H9 (cell line): ENCODE measurements around the gene IGLL1. TPM values are rescaled to one million over a fixed set of nuclear protein-coding genes. Genes with fewer than 3 reads are reported as not detected.
A peak's percentile ranks its signal among the peaks of the same experiment; 100 is the strongest.

Experiments used
- DNase-seq: peaks from one replicate; pipeline ENCODE4 v3.0.0-alpha.2; 2017
- H2AFZ ChIP-seq: one replicate; pipeline ENCODE4 v1.6.1; 2013; ENCODE audit warnings: mild to moderate bottlenecking, low read length, control low read depth, moderate library complexity
- H2AK5ac ChIP-seq: 2 replicates; pipeline ENCODE4 v1.6.1; 2013; ENCODE audit warnings: low read length, control low read depth, mixed read lengths; ENCODE audit not compliant: insufficient read length
- H2BK120ac ChIP-seq: one replicate; pipeline ENCODE4 v1.6.1; 2013; ENCODE audit warnings: low read depth, mild to moderate bottlenecking, low read length, control low read depth, inconsistent platforms; ENCODE audit not compliant: poor library complexity, severe bottlenecking
- H2BK12ac ChIP-seq: 2 replicates; pipeline ENCODE4 v1.6.1; 2013; ENCODE audit warnings: low read length, control low read depth, mixed read lengths, low read depth; ENCODE audit not compliant: insufficient read length
- H2BK15ac ChIP-seq: 2 replicates; pipeline ENCODE4 v1.6.1; 2013; ENCODE audit warnings: low read depth, low read length, control low read depth
- H2BK20ac ChIP-seq: one replicate; pipeline ENCODE4 v1.6.1; 2013; ENCODE audit warnings: low read depth, mild to moderate bottlenecking, low read length, control low read depth, inconsistent platforms; ENCODE audit not compliant: poor library complexity, severe bottlenecking
- H2BK5ac ChIP-seq: 2 replicates; pipeline ENCODE4 v1.6.1; 2013; ENCODE audit warnings: low read length, control low read depth, mixed read lengths; ENCODE audit not compliant: insufficient read length
- H3K14ac ChIP-seq: 2 replicates; pipeline ENCODE4 v1.6.1; 2013; ENCODE audit warnings: low read length, control low read depth; ENCODE audit not compliant: insufficient read depth
- H3K18ac ChIP-seq: 2 replicates; pipeline ENCODE4 v1.6.1; 2013; ENCODE audit warnings: low read depth, mild to moderate bottlenecking, mixed read lengths, low read length, control low read depth; ENCODE audit not compliant: insufficient read length
- H3K23ac ChIP-seq: 2 replicates; pipeline ENCODE4 v1.6.1; 2013; ENCODE audit warnings: low read length, control low read depth, mixed read lengths, low read depth; ENCODE audit not compliant: insufficient read length
- H3K23me2 ChIP-seq: 2 replicates; pipeline ENCODE4 v1.6.1; 2013; ENCODE audit warnings: low read depth, mild to moderate bottlenecking, mixed read lengths, low read length, control low read depth; ENCODE audit not compliant: insufficient read length, poor library complexity, severe bottlenecking
- H3K27ac ChIP-seq: 2 replicates; pipeline ENCODE4 v1.5.1; 2013; ENCODE audit warnings: low read length, control low read depth, mixed read lengths, low read depth; ENCODE audit not compliant: insufficient read length
- H3K27me3 ChIP-seq: 2 replicates; pipeline ENCODE4 v1.6.1; 2013; ENCODE audit warnings: low read length, control low read depth, inconsistent platforms; ENCODE audit not compliant: insufficient read depth
- H3K4ac ChIP-seq: 2 replicates; pipeline ENCODE4 v1.6.1; 2013; ENCODE audit warnings: low read depth, mild to moderate bottlenecking, control low read depth, inconsistent platforms, low read length, moderate library complexity
- H3K4me1 ChIP-seq: 2 replicates; pipeline ENCODE4 v1.6.1; 2013; ENCODE audit warnings: low read length, control low read depth, inconsistent platforms; ENCODE audit not compliant: insufficient read depth
- H3K4me2 ChIP-seq: 2 replicates; pipeline ENCODE4 v1.6.1; 2013; ENCODE audit warnings: low read length, control low read depth, mixed read lengths; ENCODE audit not compliant: insufficient read length, insufficient read depth
- H3K56ac ChIP-seq: 2 replicates; pipeline ENCODE4 v1.6.1; 2013; ENCODE audit warnings: low read depth, mild to moderate bottlenecking, mixed read lengths, low read length, control low read depth; ENCODE audit not compliant: insufficient read length
- H3K79me1 ChIP-seq: 2 replicates; pipeline ENCODE4 v1.6.1; 2013; ENCODE audit warnings: low read depth, mild to moderate bottlenecking, moderate library complexity, low read length, control low read depth, inconsistent platforms; ENCODE audit not compliant: insufficient read depth, poor library complexity, severe bottlenecking
- H3K79me2 ChIP-seq: 2 replicates; pipeline ENCODE4 v1.6.1; 2013; ENCODE audit warnings: low read length, control low read depth, inconsistent platforms; ENCODE audit not compliant: insufficient read depth
- H3K9ac ChIP-seq: 2 replicates; pipeline ENCODE4 v1.6.1; 2013; ENCODE audit warnings: low read length, control low read depth, mixed read lengths; ENCODE audit not compliant: insufficient read length; ENCODE audit errors: extremely low read depth
- H3K9me3 ChIP-seq: one replicate; pipeline ENCODE4 v1.6.1; 2013; ENCODE audit warnings: low read depth, low read length, inconsistent platforms; ENCODE audit not compliant: control insufficient read depth
- H3T11ph ChIP-seq: one replicate; pipeline ENCODE4 v1.6.1; 2013; ENCODE audit warnings: mild to moderate bottlenecking, low read length, control low read depth, inconsistent platforms
- H4K20me1 ChIP-seq: one replicate; pipeline ENCODE4 v1.6.1; 2013; ENCODE audit not compliant: control insufficient read depth, insufficient read length, insufficient read depth
- H4K5ac ChIP-seq: 2 replicates; pipeline ENCODE4 v1.6.1; 2013; ENCODE audit warnings: low read depth, mild to moderate bottlenecking, mixed read lengths, low read length, control low read depth; ENCODE audit not compliant: insufficient read length
- H4K8ac ChIP-seq: replicated peaks from 2 replicates; pipeline ENCODE4 v1.6.1; 2013; ENCODE audit warnings: low read length, control low read depth, mixed read lengths, low read depth; ENCODE audit not compliant: insufficient read length
- H4K91ac ChIP-seq: 2 replicates; pipeline ENCODE4 v1.6.1; 2013; ENCODE audit warnings: low read depth, mild to moderate bottlenecking, moderate library complexity, mixed read lengths, low read length, control low read depth; ENCODE audit not compliant: insufficient read length
- H3K27ac Mint-ChIP-seq, 3 experiments: 2 replicates in 2 of 3; 3 replicates in 1 of 3; pipeline ENCODE4 v1.8.0; 2020 to 2021; ENCODE audit warnings: mixed read lengths in 3 of 3, mild to moderate bottlenecking in 1 of 3, moderate library complexity in 1 of 3
- H3K27me3 Mint-ChIP-seq: 2 replicates; pipeline ENCODE4 v1.8.0; 2021; ENCODE audit warnings: low read depth, mild to moderate bottlenecking, moderate library complexity, mixed read lengths
- H3K36me3 Mint-ChIP-seq, 3 experiments: 2 replicates in 2 of 3; 3 replicates in 1 of 3; pipeline ENCODE4 v1.8.0; 2020 to 2021; ENCODE audit warnings: low read depth in 3 of 3, mixed read lengths in 3 of 3; ENCODE audit not compliant: insufficient read depth in 1 of 3
- H3K4me1 Mint-ChIP-seq, 2 experiments: 2 replicates each; pipeline ENCODE4 v1.8.0; 2020; ENCODE audit warnings: mixed read lengths in 2 of 2
- H3K4me3 Mint-ChIP-seq, 2 experiments: 2 replicates in 1 of 2; 3 replicates in 1 of 2; pipeline ENCODE4 v1.8.0; 2020 to 2021; ENCODE audit warnings: mild to moderate bottlenecking in 2 of 2, mixed read lengths in 2 of 2, moderate library complexity in 1 of 2
- H3K9me3 Mint-ChIP-seq, 2 experiments: 2 replicates in 1 of 2; 3 replicates in 1 of 2; pipeline ENCODE4 v1.8.0; 2020; ENCODE audit warnings: mild to moderate bottlenecking in 2 of 2, mixed read lengths in 2 of 2, moderate library complexity in 1 of 2
- CTCF ChIP-seq: fragments of 200-600 bp; sonication (generic); conservative IDR thresholded peaks from 3 replicates; pipeline ENCODE4 v1.8.0; 2021; ENCODE audit warnings: antibody characterized with exemption, mild to moderate bottlenecking
- WGBS: extraction: QIAGEN DNeasy Blood & Tissue Kit; methylation state at CpG from one replicate; pipeline ENCODE4 v1.1.7; 2013; ENCODE audit warnings: missing lambda C conversion rate, low lambda C conversion rate, mixed read lengths; ENCODE audit not compliant: insufficient read length; ENCODE audit errors: extremely low coverage; 5-methylcytosine and 5-hydroxymethylcytosine counted together
- total RNA-seq: library from RNA; stranded (reverse); gene quantifications from 2 replicates; pipeline ENCODE4 v1.2.1, GENCODE V29; 2021

The IGLL1 gene
- total RNA-seq, 1 experiment from 2014 or later: not detected

- H4K5ac ChIP-seq: no peak overlapping the region
- no CpG with 5 or more reads among the region's 11 CpGs for WGBS
- no peak for TF ChIP-seq CTCF
- no peak overlapping the region for H2BK120ac ChIP-seq
- H2BK5ac ChIP-seq: no peak overlapping the region
- no peak overlapping the region for H3K4me2 ChIP-seq
- no peaks in the 10 kb centered on the region for H4K20me1 ChIP-seq
- no peak overlapping the region for H3T11ph ChIP-seq
- H4K91ac ChIP-seq: peak overlapping the region; percentile 40
- no peaks in the 10 kb centered on the region for H3K9me3 ChIP-seq
- H3K23me2 ChIP-seq: peaks cover 3% of the 10 kb centered on the region
- H2BK20ac ChIP-seq: no peak overlapping the region
- H3K4me1 ChIP-seq: peaks cover 23% of the 10 kb centered on the region; the same call in 1 of the 2 replicates
- Mint-ChIP-seq H3K27ac (peak overlapping the region in 2 of 3 experiments; percentile 11 to 14; a peak in 2 of 7 replicates), H3K4me3 (peak overlapping the region; percentile 2 to 61; a peak in 2 of 5 replicates), H3K4me1 (peaks cover 63 to 66% of the 10 kb centered on the region in 2 experiments), H3K36me3 (no peaks in the 10 kb centered on the region; a peak in 1 of 7 replicates), H3K9me3 (no peaks in the 10 kb centered on the region; a peak in 1 of 5 replicates), H3K27me3 (peaks cover 28% of the 10 kb centered on the region)
- no peak overlapping the region for H2BK15ac ChIP-seq
- H3K14ac ChIP-seq: peak overlapping the region; percentile 47; the same call in 1 of the 2 replicates
- no peaks in the 10 kb centered on the region for H3K79me1 ChIP-seq
- H2AFZ ChIP-seq: no peak overlapping the region
- H3K4ac ChIP-seq: no peak overlapping the region
- H3K18ac ChIP-seq: peak overlapping the region; percentile 61
- no peak overlapping the region for H3K23ac ChIP-seq
- H3K27ac ChIP-seq: no peak overlapping the region
- H3K79me2 ChIP-seq: no peaks in the 10 kb centered on the region
- H3K27me3 ChIP-seq: no peaks in the 10 kb centered on the region; the same call in 1 of the 2 replicates
- no peak overlapping the region for H4K8ac ChIP-seq
- no peak overlapping the region for H2AK5ac ChIP-seq
- DNase-seq: peak; percentile 26
- H3K9ac ChIP-seq: no peak overlapping the region
- no peak overlapping the region for H2BK12ac ChIP-seq
- H3K56ac ChIP-seq: no peak overlapping the region
Observed at GRCh38 chr22:23537416-23537815, 42.7 kb downstream of the IGLL1 start.
